Peyer's patch (tissue), 4 donors: ENCODE measurements around the gene UBTF. TPM values are rescaled to one million over a fixed set of nuclear protein-coding genes. Genes with fewer than 3 reads are reported as not detected.
"Not testable (repeated sequence)": the region's sequence is repeated elsewhere in the genome, so short reads cannot be mapped to it uniquely, and the experiment has no call there.

Experiments used
- DNase-seq, 3 donors: peaks; one replicate each; pipeline ENCODE4 v3.0.0-alpha.2; 2017 to 2019
- H3K27ac ChIP-seq, 4 donors: fragments of 200-600 bp; sonication (generic); one replicate each; pipeline ENCODE4 v1.5.1; 2016 to 2019
- H3K27me3 ChIP-seq, 2 donors: fragments of 200-600 bp; sonication (generic); one replicate each; pipeline ENCODE4 v1.5.1; 2019
- H3K36me3 ChIP-seq, 3 donors: fragments of 200-600 bp; sonication (generic); one replicate each; pipeline ENCODE4 v1.5.1; 2016 to 2019
- H3K4me1 ChIP-seq, 4 donors: fragments of 200-600 bp; sonication (generic); one replicate each; pipeline ENCODE4 v1.5.1; 2016 to 2019
- H3K4me3 ChIP-seq, 4 donors: fragments of 200-600 bp; sonication (generic); 1 replicate in 3 of 4; 2 replicates in 1 of 4; pipeline ENCODE4 v1.5.1; 2016 to 2019; ENCODE audit warnings: mild to moderate bottlenecking in 1 of 4
- H3K9me3 ChIP-seq, 4 donors: fragments of 200-600 bp; sonication (generic); one replicate each; pipeline ENCODE4 v1.5.1; 2016 to 2019; ENCODE audit warnings: mild to moderate bottlenecking in 1 of 4
- CTCF ChIP-seq, 6 experiments: fragments of 450-650 bp in 4 of 6; fragments of 200-600 bp in 2 of 6; sonication (generic) in 1 of 6; IDR thresholded peaks; one replicate each; pipeline ENCODE4 v1.5.1; 2017 to 2019; ENCODE audit warnings: antibody characterized with exemption in 6 of 6, mild to moderate bottlenecking in 3 of 6, moderate library complexity in 1 of 6
- POLR2A ChIP-seq, 2 donors: fragments of 450-650 bp; IDR thresholded peaks; one replicate each; pipeline ENCODE4 v1.5.1; 2017; ENCODE audit warnings: antibody characterized with exemption in 2 of 2, mild to moderate bottlenecking in 2 of 2, moderate library complexity in 2 of 2
- total RNA-seq, 4 donors: library from RNA; depleted of rRNA; stranded (reverse); fragments of >200 nt; gene quantifications; one replicate each; pipeline ENCODE4 v1.1.0, GENCODE V29; 2016

The UBTF gene
- total RNA-seq, 4 donors from 2014 or later, result 58.4 to 167 (median 77.7) TPM

GRCh38 chr17:44251062-44251461 is 31.6 kb upstream of the UBTF start:
- no peak for DNase-seq
- no peaks in the 10 kb centered on the region for H3K36me3 ChIP-seq
- no peaks in the 10 kb centered on the region for H3K9me3 ChIP-seq
- H3K4me1 ChIP-seq, result peaks cover 0 to 13% (median 9%) of the 10 kb centered on the region in 4 donors
- H3K27ac ChIP-seq, result no peak overlapping the region
- TF ChIP-seq POLR2A (IDR thresholded peaks at IDR 0.05), result no peak
- TF ChIP-seq CTCF (IDR thresholded peaks at IDR 0.05), result no peak
- no peaks in the 10 kb centered on the region for H3K27me3 ChIP-seq
- no peak overlapping the region for H3K4me3 ChIP-seq

GRCh38 chr17:44249501-44250246 is 30.2 kb upstream of the UBTF start:
- no peak for DNase-seq
- no peaks in the 10 kb centered on the region for H3K36me3 ChIP-seq
- H3K9me3 ChIP-seq, result no peaks in the 10 kb centered on the region
- H3K4me1 ChIP-seq, result peaks cover 0 to 20% (median 11%) of the 10 kb centered on the region in 4 donors
- H3K4me3 ChIP-seq, result no peak overlapping the region
- H3K27ac ChIP-seq, result no peak overlapping the region
- TF ChIP-seq CTCF (IDR thresholded peaks at IDR 0.05), result no peak
- TF ChIP-seq POLR2A (IDR thresholded peaks at IDR 0.05), result no peak
- no peaks in the 10 kb centered on the region for H3K27me3 ChIP-seq

GRCh38 chr17:44247876-44248736 is 28.6 kb upstream of the UBTF start:
- Histone ChIP-seq H3K27me3 (no peaks in the 10 kb centered on the region), H3K27ac (no peak overlapping the region), H3K4me3 (no peak overlapping the region), H3K36me3 (no peaks in the 10 kb centered on the region), H3K9me3 (no peaks in the 10 kb centered on the region), H3K4me1 (peaks cover 0 to 20% (median 11%) of the 10 kb centered on the region in 4 donors)
- no peak for DNase-seq
- TF ChIP-seq CTCF (IDR thresholded peaks at IDR 0.05) (no peak), POLR2A (IDR thresholded peaks at IDR 0.05) (no peak)

GRCh38 chr17:44247440-44247841 is 28.0 kb upstream of the UBTF start:
- no peaks in the 10 kb centered on the region for H3K36me3 ChIP-seq
- no peak for DNase-seq
- no peaks in the 10 kb centered on the region for H3K27me3 ChIP-seq
- TF ChIP-seq CTCF (IDR thresholded peaks at IDR 0.05), result no peak
- no peak for TF ChIP-seq POLR2A (IDR thresholded peaks at IDR 0.05)
- H3K4me3 ChIP-seq, result no peak overlapping the region
- H3K4me1 ChIP-seq, result peaks cover 0 to 20% (median 11%) of the 10 kb centered on the region in 4 donors
- H3K9me3 ChIP-seq, result no peaks in the 10 kb centered on the region
- H3K27ac ChIP-seq, result peak overlapping the region in 1 of 4 donors; percentile 5

- no peak overlapping the region for H3K27ac ChIP-seq
- TF ChIP-seq CTCF (IDR thresholded peaks at IDR 0.05), result no peak
- no peak for TF ChIP-seq POLR2A (IDR thresholded peaks at IDR 0.05)
- H3K27me3 ChIP-seq, result no peaks in the 10 kb centered on the region
- no peaks in the 10 kb centered on the region for H3K9me3 ChIP-seq
- H3K36me3 ChIP-seq, result no peaks in the 10 kb centered on the region
- H3K4me3 ChIP-seq, result no peak overlapping the region
- no peak for DNase-seq
- H3K4me1 ChIP-seq, result peaks cover 0 to 8% (median 3%) of the 10 kb centered on the region in 4 donors
These were observed 21.7 kb upstream of the UBTF start for GRCh38 chr17:44241106-44241624.

- H3K27me3 ChIP-seq, H3K4me1 ChIP-seq, H3K4me3 ChIP-seq, H3K9me3 ChIP-seq, H3K36me3 ChIP-seq, DNase-seq, H3K27ac ChIP-seq: not testable (repeated sequence)
These were observed 18.4 kb upstream of the UBTF start for GRCh38 chr17:44237886-44238285.
